ENCODE results near the gene CLEC19A. TPM values are rescaled to one million over a fixed set of nuclear protein-coding genes. Genes with fewer than 3 reads are reported as not detected.
"Not testable (repeated sequence)": the region's sequence is repeated elsewhere in the genome, so short reads cannot be mapped to it uniquely, and the experiment has no call there.

The CLEC19A gene
- total RNA-seq, 1 donor from 2014 or later, result not detected

DNA sequence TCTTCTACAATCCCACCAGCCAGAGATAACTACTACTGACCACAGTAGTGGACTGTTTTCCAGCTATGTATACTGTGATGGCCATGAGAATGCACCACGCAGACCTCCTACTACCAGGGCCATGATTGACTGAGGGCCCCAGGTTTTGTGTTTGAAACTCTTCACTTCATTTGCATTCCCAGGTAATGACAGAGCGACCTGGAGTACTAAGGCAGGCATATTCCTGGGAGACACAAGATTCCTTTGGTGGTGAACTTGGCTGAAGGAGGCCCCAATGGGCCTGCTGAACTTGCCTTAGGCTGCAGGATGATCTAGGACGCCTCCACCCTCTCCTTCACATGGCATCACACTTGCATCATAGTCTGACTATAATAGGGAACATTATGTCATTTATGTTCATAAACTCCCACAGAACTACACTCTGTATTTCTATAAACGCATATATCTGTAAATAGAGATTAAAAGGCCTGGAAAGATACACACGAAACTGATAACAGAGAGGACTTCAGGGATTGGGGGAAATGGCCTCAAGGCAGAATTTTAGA, 30.4 kb downstream of the CLEC19A start:
- Mint-ChIP-seq H3K9me3 (ENCODE audit: unreplicated experiment) (no peaks in the 10 kb centered on the region), H3K27ac (ENCODE audit: unreplicated experiment) (no peak overlapping the region), H3K4me3 (ENCODE audit: unreplicated experiment) (no peak overlapping the region), H3K4me1 (ENCODE audit: unreplicated experiment) (no peaks in the 10 kb centered on the region), H3K36me3 (ENCODE audit: unreplicated experiment) (no peaks in the 10 kb centered on the region), H3K27me3 (ENCODE audit: unreplicated experiment) (peaks cover 3% of the 10 kb centered on the region)
- TF ChIP-seq, protein P1, sequence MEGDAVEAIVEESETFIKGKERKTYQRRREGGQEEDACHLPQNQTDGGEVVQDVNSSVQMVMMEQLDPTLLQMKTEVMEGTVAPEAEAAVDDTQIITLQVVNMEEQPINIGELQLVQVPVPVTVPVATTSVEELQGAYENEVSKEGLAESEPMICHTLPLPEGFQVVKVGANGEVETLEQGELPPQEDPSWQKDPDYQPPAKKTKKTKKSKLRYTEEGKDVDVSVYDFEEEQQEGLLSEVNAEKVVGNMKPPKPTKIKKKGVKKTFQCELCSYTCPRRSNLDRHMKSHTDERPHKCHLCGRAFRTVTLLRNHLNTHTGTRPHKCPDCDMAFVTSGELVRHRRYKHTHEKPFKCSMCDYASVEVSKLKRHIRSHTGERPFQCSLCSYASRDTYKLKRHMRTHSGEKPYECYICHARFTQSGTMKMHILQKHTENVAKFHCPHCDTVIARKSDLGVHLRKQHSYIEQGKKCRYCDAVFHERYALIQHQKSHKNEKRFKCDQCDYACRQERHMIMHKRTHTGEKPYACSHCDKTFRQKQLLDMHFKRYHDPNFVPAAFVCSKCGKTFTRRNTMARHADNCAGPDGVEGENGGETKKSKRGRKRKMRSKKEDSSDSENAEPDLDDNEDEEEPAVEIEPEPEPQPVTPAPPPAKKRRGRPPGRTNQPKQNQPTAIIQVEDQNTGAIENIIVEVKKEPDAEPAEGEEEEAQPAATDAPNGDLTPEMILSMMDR (IDR thresholded peaks at IDR 0.05), result no peak
- no peak for DNase-seq (ENCODE audit: extremely low spot score, unreplicated experiment)

DNA sequence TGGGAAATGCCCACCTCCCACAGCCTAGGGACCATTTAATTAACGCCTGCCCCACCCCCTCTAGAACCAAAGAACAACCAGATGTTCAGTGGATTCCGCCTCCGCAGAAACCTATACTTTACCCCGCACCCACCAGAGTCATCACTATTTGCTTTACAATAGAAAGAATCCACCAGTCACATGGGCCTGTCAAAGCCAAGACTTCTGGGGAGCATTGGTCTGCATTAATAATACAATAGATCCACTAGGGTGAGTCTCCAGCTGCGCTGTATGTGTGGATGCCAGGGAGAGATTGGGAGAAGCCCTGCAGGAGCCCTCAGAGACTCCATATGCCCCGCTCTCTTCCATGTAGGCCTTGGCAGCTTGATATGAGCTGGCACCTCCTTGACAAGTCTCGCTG, 31.3 kb downstream of the CLEC19A start:
- Mint-ChIP-seq H3K27ac (ENCODE audit: unreplicated experiment) (no peak overlapping the region), H3K27me3 (ENCODE audit: unreplicated experiment) (peaks cover 3% of the 10 kb centered on the region), H3K4me1 (ENCODE audit: unreplicated experiment) (no peaks in the 10 kb centered on the region), H3K36me3 (ENCODE audit: unreplicated experiment) (no peaks in the 10 kb centered on the region), H3K9me3 (ENCODE audit: unreplicated experiment) (no peaks in the 10 kb centered on the region), H3K4me3 (ENCODE audit: unreplicated experiment) (no peak overlapping the region)
- TF ChIP-seq, protein P1 (IDR thresholded peaks at IDR 0.05), result no peak
- no peak for DNase-seq (ENCODE audit: extremely low spot score, unreplicated experiment)

DNA sequence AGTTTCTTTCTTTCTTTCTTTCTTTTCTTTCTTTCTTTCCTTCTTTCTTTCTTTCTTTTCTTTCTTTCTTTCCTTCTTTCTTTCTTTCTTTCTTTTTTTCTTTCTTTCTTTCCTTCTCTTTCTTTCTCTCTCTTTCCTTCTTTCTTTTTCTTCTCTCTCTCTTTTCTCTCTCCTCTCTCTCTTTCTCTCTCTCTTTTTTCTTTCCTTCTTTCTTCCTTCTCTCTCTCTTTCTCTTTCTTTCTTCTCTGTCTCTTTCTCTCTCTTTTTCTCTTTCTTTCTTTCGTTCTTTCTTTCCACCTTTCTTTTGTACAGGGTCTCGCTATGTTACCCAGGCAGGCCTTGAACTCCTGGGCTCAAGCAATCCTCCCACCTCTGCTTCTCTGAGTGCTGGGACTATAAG, 35.7 kb downstream of the CLEC19A start:
- H3K4me1 Mint-ChIP-seq (ENCODE audit: unreplicated experiment); H3K27me3 Mint-ChIP-seq (ENCODE audit: unreplicated experiment); H3K4me3 Mint-ChIP-seq (ENCODE audit: unreplicated experiment); H3K27ac Mint-ChIP-seq (ENCODE audit: unreplicated experiment); H3K36me3 Mint-ChIP-seq (ENCODE audit: unreplicated experiment); H3K9me3 Mint-ChIP-seq (ENCODE audit: unreplicated experiment); DNase-seq (ENCODE audit: extremely low spot score, unreplicated experiment): not testable (repeated sequence)

DNA sequence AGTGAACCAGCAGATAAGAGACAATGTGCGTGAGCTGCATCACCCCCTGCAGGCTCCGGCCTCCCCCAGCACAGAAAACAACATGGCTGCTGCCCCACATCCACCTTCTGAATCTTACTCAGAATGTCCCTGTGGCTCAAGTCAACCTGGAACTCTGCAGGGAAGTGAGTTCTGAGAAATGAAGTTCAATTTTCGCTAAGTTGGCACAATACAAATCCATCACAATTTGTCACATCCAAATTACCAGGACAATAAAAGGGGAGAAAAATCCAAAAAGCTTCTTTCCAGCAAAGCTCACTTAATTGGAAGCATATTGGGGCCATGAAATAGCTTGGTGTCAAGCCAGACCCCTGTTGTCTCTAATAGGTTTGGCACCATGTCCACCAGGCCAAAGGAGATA, 38.1 kb downstream of the CLEC19A start:
- DNase-seq (ENCODE audit: extremely low spot score, unreplicated experiment), result no peak
- H3K4me1 Mint-ChIP-seq (ENCODE audit: unreplicated experiment), result no peaks in the 10 kb centered on the region
- H3K9me3 Mint-ChIP-seq (ENCODE audit: unreplicated experiment), result peaks cover 3% of the 10 kb centered on the region
- no peaks in the 10 kb centered on the region for H3K36me3 Mint-ChIP-seq (ENCODE audit: unreplicated experiment)
- TF ChIP-seq, protein P1 (IDR thresholded peaks at IDR 0.05), result no peak
- H3K27ac Mint-ChIP-seq (ENCODE audit: unreplicated experiment), result no peak overlapping the region
- no peaks in the 10 kb centered on the region for H3K27me3 Mint-ChIP-seq (ENCODE audit: unreplicated experiment)
- H3K4me3 Mint-ChIP-seq (ENCODE audit: unreplicated experiment), result no peak overlapping the region

DNA sequence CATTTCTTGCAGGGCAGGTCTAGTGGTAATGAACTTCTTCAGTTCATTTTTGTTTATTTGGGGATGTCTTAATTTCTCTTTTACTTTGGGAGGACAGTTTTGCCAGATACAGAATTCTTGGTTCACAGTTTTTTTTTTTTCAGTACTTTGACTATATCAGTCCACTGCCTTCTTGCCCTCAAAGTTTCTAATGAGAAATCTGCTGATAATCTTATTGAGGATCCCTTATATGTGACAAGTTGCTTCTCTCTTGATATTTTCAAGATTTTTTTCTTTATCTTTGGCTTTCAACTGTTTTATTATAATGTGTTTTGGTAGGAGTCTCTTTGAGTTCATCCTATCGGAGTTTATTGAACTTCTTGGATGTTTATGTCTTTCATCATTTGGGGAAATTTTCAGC, 42.8 kb downstream of the CLEC19A start:
- DNase-seq (ENCODE audit: extremely low spot score, unreplicated experiment), result no peak
- H3K27me3 Mint-ChIP-seq (ENCODE audit: unreplicated experiment), result no peaks in the 10 kb centered on the region
- peaks cover 3% of the 10 kb centered on the region for H3K9me3 Mint-ChIP-seq (ENCODE audit: unreplicated experiment)
- H3K36me3 Mint-ChIP-seq (ENCODE audit: unreplicated experiment), result no peaks in the 10 kb centered on the region
- H3K4me3 Mint-ChIP-seq (ENCODE audit: unreplicated experiment), result no peak overlapping the region
- H3K4me1 Mint-ChIP-seq (ENCODE audit: unreplicated experiment), result no peaks in the 10 kb centered on the region
- H3K27ac Mint-ChIP-seq (ENCODE audit: unreplicated experiment), result no peak overlapping the region
- TF ChIP-seq, protein P1 (IDR thresholded peaks at IDR 0.05), result no peak

DNA sequence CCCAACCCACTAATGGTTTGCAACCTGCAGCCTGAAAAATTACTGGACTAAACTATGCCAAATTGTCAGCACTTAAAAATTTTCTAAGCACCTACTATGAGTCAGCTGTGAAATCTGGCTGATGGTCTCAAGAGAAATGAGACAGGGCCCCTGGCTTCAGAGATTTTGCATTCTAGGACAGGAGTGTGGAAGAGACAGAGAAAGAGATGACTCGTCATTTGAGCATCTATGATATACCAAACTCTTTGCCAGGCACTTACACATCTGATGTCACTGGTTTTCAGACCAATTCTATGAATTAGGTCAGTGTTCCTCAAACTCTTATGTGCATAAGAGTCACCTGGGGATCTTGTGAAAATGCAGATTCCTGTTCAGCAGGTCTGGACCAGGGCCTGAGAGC, 44.4 kb downstream of the CLEC19A start:
- Mint-ChIP-seq H3K9me3 (ENCODE audit: unreplicated experiment) (no peaks in the 10 kb centered on the region), H3K27me3 (ENCODE audit: unreplicated experiment) (no peaks in the 10 kb centered on the region), H3K27ac (ENCODE audit: unreplicated experiment) (no peak overlapping the region), H3K4me1 (ENCODE audit: unreplicated experiment) (no peaks in the 10 kb centered on the region), H3K36me3 (ENCODE audit: unreplicated experiment) (no peaks in the 10 kb centered on the region), H3K4me3 (ENCODE audit: unreplicated experiment) (no peak overlapping the region)
- no peak for DNase-seq (ENCODE audit: extremely low spot score, unreplicated experiment)
- TF ChIP-seq, protein P1 (IDR thresholded peaks at IDR 0.05), result no peak

Measured in osteocyte (in vitro differentiated cells).